CD1c-positive myeloid dendritic cell (primary cell): ENCODE data around the gene SLC41A3.
"Not testable (repeated sequence)": the region's sequence is repeated elsewhere in the genome, so short reads cannot be mapped to it uniquely, and the experiment has no call there.

ENCODE experiments used
- DNase-seq: peaks from one replicate; pipeline ENCODE4 v3.0.0-alpha.2; 2016; ENCODE audit errors: extremely low spot score

Gene SLC41A3

DNA sequence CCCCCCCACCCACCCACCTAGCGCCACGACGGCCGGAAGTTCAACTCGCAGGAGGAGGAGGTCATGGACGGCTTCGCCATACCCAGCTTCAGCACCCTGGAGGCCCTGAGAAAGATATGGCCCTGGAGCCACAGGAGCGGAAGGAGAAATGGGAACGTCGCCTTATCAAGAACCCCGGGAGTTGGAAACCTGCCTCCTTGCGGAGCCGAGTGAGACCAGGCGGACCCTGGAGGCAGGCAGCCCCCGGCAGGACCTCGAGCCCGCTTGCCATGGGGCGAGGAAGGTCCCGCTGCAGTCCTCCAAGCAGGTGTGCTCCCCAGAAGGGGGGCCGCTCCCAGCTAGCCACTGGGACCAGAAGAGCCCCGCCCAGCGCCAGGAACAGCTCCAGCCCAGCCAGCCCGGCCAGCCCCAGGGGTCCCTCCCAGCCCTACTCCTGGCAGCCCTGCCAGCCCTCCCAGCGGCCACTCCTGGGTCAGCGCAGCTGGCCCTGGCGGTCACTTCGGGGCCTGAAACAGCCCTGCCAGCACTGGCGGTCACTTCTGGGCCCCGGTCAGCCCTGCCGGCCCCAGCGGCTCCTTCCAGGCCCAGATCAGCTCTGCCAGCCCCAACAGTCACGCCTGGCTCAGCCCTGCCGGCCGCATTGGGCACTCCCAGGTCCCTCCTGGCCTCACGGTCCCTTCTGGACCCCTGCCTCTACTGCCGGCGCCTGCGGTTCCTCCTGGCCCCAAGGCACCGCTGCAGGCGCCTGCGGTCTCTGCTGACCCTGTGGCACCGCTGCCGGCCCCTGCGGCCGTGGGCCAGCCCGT, 125.2 kb downstream of the SLC41A3 start:
- DNase-seq, result no peak

DNA sequence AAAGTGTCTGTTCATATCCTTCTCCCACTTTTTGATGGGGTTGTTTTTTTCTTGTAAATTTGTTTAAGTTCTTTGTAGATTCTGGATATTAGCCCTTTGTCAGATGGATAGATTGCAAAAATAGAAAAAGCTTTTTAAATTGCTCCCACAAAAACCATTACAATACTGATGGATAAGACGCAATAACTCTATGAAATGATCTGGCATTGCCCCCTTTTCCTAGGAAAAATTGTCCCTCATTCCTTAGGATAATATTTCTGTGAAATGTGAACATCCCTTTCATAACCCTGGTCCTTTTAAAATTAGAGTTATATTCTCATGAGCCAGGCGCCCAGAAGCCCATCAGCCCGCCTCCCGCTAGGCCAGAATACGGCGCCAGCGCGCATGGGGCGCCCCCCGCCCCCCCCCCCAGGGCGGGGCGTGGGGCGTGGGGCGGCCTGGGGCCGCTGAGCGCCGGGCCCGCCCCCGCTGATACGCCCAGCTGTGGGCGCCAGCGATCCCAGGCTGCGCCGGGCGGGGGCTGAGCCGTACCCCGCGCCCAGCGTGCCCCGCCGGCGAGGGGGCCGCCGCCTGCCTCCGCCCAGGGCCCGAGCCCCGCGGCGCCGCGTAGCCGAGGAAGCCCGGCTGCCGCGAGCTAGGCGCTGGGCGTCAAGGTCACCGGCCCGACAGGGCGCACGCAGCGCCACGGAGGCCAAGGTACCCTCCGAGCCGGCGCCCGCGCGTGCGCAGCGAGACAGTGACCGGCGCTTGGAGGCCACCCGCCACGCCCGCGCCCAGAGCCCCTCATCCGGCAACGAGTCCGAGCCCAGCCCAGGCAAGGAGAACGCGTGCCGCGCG, 126.0 kb downstream of the SLC41A3 start:
- DNase-seq, result no peak

- not testable (repeated sequence) for DNase-seq
These were observed 126.9 kb downstream of the SLC41A3 start for GRCh38 chr3:125957020-125957419.
